Activated naive CD4-positive, alpha-beta T cell treated with anti-CD3 and anti-CD28 coated beads, Interleukin-2, amount 10 ng/mL, durations not matched to agents 7 days and 5 days (primary cell): ENCODE results near the gene PHF20.
"Not testable (repeated sequence)": the region's sequence is repeated elsewhere in the genome, so short reads cannot be mapped to it uniquely, and the experiment has no call there.

Experiments
- CTCF ChIA-PET: fragments of 350-600 bp; sonication (Branson Sonifier 250); formaldehyde crosslinking; loops from one replicate; lab custom pipeline; 2021; ENCODE audit warnings: antibody characterized with exemption; lab: Charles Lee
- DNase-seq: peaks from one replicate; pipeline ENCODE4 v3.0.0-alpha.2; 2020
- H3K27ac Mint-ChIP-seq: one replicate; pipeline ENCODE4 v1.8.0; 2021; ENCODE audit warnings: mild to moderate bottlenecking, moderate library complexity, mixed read lengths
- H3K27me3 Mint-ChIP-seq: one replicate; pipeline ENCODE4 v1.8.0; 2021; ENCODE audit warnings: mild to moderate bottlenecking, mixed read lengths
- H3K36me3 Mint-ChIP-seq: one replicate; pipeline ENCODE4 v1.8.0; 2021; ENCODE audit warnings: mixed read lengths
- H3K4me1 Mint-ChIP-seq: one replicate; pipeline ENCODE4 v1.8.0; 2021; ENCODE audit warnings: mixed read lengths
- H3K4me3 Mint-ChIP-seq: one replicate; pipeline ENCODE4 v1.8.0; 2021; ENCODE audit warnings: mild to moderate bottlenecking, moderate library complexity, mixed read lengths
- H3K9me3 Mint-ChIP-seq: one replicate; pipeline ENCODE4 v1.8.0; 2021; ENCODE audit warnings: mixed read lengths

PHF20 gene

DNA sequence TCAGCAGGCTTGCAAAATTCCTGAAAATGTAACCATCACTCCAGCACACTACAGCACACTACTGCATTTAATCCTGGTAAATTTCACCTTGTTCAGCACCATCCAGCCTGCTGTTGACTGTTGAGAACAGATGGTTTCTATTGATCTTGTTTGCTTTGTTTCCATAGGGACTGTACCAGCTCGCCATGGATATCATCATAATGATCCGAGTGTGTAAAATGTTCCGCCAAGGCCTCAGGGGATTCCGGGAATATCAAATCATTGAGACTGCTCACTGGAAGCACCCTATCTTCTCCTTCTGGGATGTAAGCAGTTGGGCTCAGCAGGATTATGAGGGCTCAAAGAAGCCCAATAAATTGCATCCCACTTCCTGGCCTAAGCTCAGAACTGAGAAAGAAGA, 200.6 kb downstream of the PHF20 start:
- Mint-ChIP-seq H3K36me3 (no peaks in the 10 kb centered on the region), H3K9me3 (no peaks in the 10 kb centered on the region), H3K4me3 (no peak overlapping the region), H3K4me1 (no peaks in the 10 kb centered on the region), H3K27me3 (peaks cover 9% of the 10 kb centered on the region), H3K27ac (no peak overlapping the region)
- no peak for DNase-seq
- CTCF ChIA-PET, result interaction anchor here (1.5 kb wide), 1 partner anchor 18 kb away, joined by 4 read pairs; no protein-coding TSS in a partner anchor

DNA sequence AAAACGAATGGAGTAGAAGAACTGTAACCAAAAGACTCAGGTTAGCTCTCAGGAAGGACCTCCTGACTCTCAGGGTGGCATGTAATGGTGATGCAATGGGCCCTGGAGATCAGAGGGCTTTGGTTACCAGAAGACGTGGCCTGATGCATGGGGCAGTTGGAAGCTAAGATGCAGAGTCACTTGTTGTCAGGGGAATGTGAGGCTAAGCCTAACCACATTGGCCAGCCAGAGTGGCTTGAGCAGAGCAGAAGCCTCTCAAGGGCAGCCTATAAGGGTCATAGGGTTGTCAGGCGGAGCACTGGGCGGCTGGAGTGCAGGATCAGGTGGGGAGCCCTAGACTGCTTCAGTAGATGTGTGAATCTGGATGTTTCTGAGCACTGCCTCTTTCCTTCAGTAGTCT, 202.4 kb downstream of the PHF20 start:
- DNase-seq, result no peak
- H3K27ac Mint-ChIP-seq, result no peak overlapping the region
- no peaks in the 10 kb centered on the region for H3K27me3 Mint-ChIP-seq
- CTCF ChIA-PET, result no interaction called here
- no peaks in the 10 kb centered on the region for H3K36me3 Mint-ChIP-seq
- H3K9me3 Mint-ChIP-seq, result no peaks in the 10 kb centered on the region
- no peak overlapping the region for H3K4me3 Mint-ChIP-seq
- H3K4me1 Mint-ChIP-seq, result no peaks in the 10 kb centered on the region

DNA sequence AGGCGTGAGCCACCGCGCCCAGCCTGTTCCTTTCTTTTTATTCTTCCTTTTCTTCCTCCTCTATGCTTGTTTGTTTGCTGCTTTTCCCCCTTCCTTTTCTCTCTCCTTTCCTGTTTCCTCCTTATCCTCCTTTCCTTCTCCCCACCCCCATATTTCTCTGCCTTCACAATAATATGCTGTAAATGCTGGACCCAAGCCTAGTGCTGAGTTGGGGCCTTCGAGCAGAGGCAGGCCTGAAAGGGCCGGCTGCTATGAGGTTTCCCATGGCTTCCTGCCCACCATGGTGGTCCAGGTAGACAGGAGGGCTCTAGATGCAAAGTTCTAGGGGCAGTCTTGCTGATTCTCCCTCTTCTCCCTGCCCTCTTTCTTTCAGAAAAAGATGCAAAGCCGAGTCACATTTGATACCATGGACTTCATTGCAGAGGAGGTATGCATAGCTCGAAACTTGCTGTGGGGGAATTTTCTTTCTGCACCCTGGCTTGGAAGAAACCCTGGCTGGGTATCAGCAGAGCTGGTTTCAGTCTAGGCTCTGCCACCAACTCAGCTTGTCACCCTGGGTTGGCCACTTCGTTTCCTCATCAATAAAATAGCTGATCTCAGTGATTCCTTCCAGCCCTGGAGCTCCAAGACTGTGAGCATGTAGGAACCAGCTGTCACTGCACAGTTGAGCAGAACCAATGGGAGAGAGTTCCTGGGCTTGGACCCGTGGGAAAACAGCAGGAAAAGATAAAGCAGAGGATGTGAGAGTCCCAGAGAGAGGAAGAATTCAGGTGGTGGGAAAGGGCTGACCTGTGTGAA, 204.0 kb downstream of the PHF20 start:
- Mint-ChIP-seq H3K36me3 (no peaks in the 10 kb centered on the region), H3K27ac (no peak overlapping the region), H3K4me3 (no peak overlapping the region), H3K27me3 (peaks cover 11% of the 10 kb centered on the region), H3K9me3 (no peaks in the 10 kb centered on the region), H3K4me1 (no peaks in the 10 kb centered on the region)
- no peak for DNase-seq
- CTCF ChIA-PET, result no interaction called here

DNA sequence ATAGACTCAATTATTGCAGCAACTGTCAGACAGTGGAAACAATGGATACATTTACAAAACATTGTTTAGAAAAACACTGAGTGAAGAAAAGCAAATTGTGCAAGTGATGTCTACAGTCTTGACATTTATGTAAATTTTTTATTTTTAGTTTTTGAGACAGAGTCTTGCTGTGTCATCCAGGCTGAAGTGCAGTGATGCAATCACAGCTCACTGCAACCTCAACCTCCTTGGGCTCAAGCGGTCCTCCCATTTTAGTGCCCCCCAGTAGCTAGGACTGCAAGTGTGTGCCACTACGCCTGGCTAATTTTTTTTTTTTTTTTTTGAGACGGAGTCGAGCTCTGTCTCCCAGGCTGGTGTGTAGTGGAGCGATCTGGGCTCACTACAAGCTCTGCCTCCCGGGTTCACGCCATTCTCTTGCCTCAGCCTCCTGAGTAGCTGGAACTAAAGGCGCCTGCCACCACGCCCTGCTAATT, 206.3 kb downstream of the PHF20 start:
- CTCF ChIA-PET, result interaction anchor here (0.6 kb wide), 1 partner anchor 92 kb away, joined by 3 read pairs; no protein-coding TSS in a partner anchor
- H3K4me1 Mint-ChIP-seq, result no peaks in the 10 kb centered on the region
- no peaks in the 10 kb centered on the region for H3K36me3 Mint-ChIP-seq

DNA sequence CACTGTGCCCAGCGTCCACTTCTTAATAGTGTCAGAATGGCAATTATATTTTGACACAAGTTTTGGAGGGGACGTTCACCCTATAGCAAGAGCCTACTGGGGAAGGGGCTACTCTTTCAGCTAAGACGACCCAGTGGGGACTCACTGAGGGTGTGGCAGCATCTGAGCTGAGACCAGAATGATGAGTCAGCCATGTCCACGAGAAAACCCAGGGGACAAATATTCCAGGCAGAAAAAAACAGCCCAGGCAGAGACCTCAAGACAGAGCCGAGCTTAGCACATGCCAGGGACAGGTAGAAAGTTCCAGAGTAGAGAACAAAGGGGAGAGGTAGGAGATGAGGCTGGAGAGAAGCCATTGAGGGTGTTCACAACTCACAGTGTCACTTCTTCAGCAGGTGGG, 207.7 kb downstream of the PHF20 start:
- Mint-ChIP-seq H3K9me3 (no peaks in the 10 kb centered on the region), H3K27ac (no peak overlapping the region), H3K4me1 (no peaks in the 10 kb centered on the region), H3K4me3 (no peak overlapping the region), H3K27me3 (peaks cover 24% of the 10 kb centered on the region), H3K36me3 (no peaks in the 10 kb centered on the region)
- CTCF ChIA-PET, result interaction anchor here (0.7 to 3.3 kb wide), 2 partner anchors 11 to 14 kb away, joined by 3 to 17 read pairs; no protein-coding TSS in a partner anchor
- no peak for DNase-seq

More for the DNA sequence above, 206.3 kb downstream of the PHF20 start:
- DNase-seq, result no peak
- Mint-ChIP-seq H3K4me3 (no peak overlapping the region), H3K9me3 (no peaks in the 10 kb centered on the region), H3K27ac (no peak overlapping the region), H3K27me3 (peaks cover 21% of the 10 kb centered on the region)

DNA sequence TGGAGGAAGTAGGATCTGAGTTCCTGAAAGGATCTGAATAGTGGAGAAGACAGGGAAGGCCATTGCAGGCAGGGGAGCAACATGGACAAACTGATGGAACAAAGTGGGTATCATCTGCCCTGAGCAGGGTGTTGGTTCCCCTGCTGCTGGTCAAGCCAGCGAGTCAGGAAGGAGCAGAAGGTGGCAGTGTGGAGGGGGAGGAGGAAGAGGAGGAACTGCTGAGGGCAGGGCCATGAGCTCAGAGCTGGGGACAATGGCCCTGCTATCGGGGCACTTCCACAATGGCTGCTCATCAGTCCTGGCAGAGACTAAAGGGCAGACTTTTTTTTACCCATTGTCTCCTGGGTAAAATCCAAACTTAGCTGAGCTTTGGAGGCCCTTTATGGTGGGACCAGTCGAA, 210.2 kb downstream of the PHF20 start:
- H3K36me3 Mint-ChIP-seq, result no peaks in the 10 kb centered on the region
- H3K9me3 Mint-ChIP-seq, result no peaks in the 10 kb centered on the region
- no peak for DNase-seq

DNA sequence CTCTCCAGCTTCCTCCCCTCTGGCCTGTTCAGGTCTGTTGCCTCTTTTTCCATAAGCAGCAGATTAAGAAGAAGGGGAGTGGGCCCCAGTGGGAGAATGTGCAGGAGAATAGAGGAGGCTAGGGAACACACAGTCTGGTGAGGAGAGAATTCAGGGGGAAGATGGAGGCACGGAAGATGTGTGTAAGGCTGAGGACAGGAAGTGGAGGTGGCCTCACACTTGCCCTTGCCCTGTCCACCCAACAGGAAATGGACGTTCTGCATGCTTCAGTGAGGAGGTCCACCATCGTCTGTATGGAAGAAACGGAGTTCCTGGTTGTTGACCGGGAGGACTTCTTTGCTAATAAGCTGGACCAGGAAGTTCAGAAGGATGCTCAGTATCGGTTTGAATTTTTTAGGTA, 212.6 kb downstream of the PHF20 start:
- no peak overlapping the region for H3K27ac Mint-ChIP-seq
- no peaks in the 10 kb centered on the region for H3K4me1 Mint-ChIP-seq
- CTCF ChIA-PET, result interaction anchor here (1.2 to 2.3 kb wide), 2 partner anchors 9 to 155 kb away, joined by 7 to 17 read pairs; no protein-coding TSS in a partner anchor
- H3K36me3 Mint-ChIP-seq, result no peaks in the 10 kb centered on the region
- no peak for DNase-seq
- peaks cover 37% of the 10 kb centered on the region for H3K27me3 Mint-ChIP-seq
- H3K9me3 Mint-ChIP-seq, result no peaks in the 10 kb centered on the region
- no peak overlapping the region for H3K4me3 Mint-ChIP-seq

More for the DNA sequence above, 210.2 kb downstream of the PHF20 start:
- no peak overlapping the region for H3K4me3 Mint-ChIP-seq
- CTCF ChIA-PET, result interaction anchor here (1.3 to 3.3 kb wide), 3 partner anchors 8 to 11 kb away, joined by 5 to 17 read pairs (median 17); no protein-coding TSS in a partner anchor
- no peaks in the 10 kb centered on the region for H3K4me1 Mint-ChIP-seq
- H3K27me3 Mint-ChIP-seq, result peaks cover 32% of the 10 kb centered on the region
- H3K27ac Mint-ChIP-seq, result no peak overlapping the region

DNA sequence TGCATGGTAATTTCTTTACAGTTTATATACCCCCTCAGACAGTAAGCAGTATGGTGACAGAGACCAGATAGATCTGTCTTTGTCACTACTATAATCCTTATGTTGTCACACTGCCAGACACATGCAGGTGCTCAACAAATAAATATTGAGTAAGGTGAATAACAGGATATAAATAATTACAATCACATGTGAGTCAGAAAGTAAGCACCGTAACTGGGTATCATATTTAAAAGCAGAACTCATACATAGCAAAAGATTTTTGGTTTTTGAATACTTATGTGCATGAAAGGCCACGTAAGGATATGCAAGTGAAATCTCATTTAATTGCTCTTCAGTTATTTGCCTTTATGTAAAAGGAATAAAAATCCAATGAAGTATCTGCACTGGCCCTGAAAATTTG, 214.0 kb downstream of the PHF20 start:
- H3K9me3 Mint-ChIP-seq, result no peaks in the 10 kb centered on the region
- H3K36me3 Mint-ChIP-seq, result no peaks in the 10 kb centered on the region
- no peak for DNase-seq
- CTCF ChIA-PET, result interaction anchor here (1.1 to 1.2 kb wide), 2 partner anchors 14 to 154 kb away, joined by 3 to 7 read pairs; no protein-coding TSS in a partner anchor
- no peaks in the 10 kb centered on the region for H3K4me1 Mint-ChIP-seq
- peaks cover 36% of the 10 kb centered on the region for H3K27me3 Mint-ChIP-seq
- no peak overlapping the region for H3K4me3 Mint-ChIP-seq
- no peak overlapping the region for H3K27ac Mint-ChIP-seq

DNA sequence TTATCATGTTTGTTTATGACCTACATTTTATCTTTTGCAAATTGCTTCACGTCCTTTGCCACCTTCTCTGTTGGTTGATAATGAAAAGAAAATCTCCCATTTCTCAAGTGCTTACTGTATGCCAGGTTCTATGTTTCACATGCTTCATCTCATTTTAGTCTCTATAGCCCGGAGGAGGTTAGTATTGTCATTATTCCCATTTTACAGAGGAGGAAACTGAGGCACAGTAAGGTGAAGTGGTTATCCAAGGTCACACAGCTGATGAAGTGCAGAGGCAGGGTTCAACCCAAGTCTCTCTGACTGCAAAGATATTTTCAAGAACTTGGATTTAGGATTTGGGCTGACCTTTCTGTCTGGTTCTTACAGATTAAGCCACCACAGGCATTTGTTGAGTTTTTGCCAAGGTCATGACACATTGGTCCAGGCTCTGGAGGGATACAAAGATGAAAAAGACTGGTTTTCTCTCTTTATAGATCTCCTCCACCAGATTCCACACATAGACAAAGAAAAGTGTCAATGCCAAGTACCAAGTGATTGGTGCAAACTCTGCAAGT, 217.2 kb downstream of the PHF20 start:
- H3K4me3 Mint-ChIP-seq, result no peak overlapping the region
- H3K27me3 Mint-ChIP-seq, result peaks cover 36% of the 10 kb centered on the region
- no peak for DNase-seq
- H3K9me3 Mint-ChIP-seq, result no peaks in the 10 kb centered on the region
- CTCF ChIA-PET, result interaction anchor here (3.2 kb wide), 1 partner anchor 8 kb away, joined by 17 read pairs; no protein-coding TSS in a partner anchor
- no peaks in the 10 kb centered on the region for H3K4me1 Mint-ChIP-seq
- H3K36me3 Mint-ChIP-seq, result no peaks in the 10 kb centered on the region
- no peak overlapping the region for H3K27ac Mint-ChIP-seq

DNA sequence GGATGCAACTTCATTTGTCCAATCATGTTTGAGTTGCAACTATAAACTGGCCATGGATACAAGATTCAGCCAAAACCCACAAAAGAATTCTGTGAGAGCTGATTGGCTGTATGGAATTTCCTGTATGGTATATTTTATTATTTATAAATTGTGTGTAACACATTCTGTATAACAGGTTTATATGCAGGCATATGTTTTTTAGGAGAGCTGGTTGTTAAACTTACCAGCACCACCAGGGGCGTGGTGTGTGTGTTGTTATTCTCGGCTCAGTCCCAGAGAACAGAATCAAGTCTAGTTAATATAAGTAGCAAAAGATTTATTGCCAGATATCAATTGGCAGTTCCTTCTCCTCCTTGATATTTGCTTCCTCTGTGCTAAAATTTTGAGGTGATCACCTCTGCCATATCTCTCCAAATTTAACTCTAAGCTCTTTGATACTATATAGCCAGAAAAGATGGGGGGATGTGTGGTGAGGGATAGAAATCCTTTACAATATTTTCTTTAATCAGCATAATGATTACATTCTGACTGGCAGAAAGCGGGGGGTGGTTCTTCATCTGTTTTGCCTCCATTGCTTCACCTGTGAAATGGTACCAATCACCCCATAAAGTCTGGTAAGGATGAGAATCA, 219.4 kb downstream of the PHF20 start:
- peak; percentile 41 for DNase-seq
- Mint-ChIP-seq H3K4me3 (no peak overlapping the region), H3K4me1 (no peaks in the 10 kb centered on the region), H3K27ac (no peak overlapping the region), H3K36me3 (no peaks in the 10 kb centered on the region), H3K9me3 (no peaks in the 10 kb centered on the region), H3K27me3 (peaks cover 32% of the 10 kb centered on the region)
- CTCF ChIA-PET, result interaction anchor here (0.7 to 8.7 kb wide), 12 partner anchors 10 to 332 kb away, joined by 3 to 226 read pairs (median 4); partner anchors contain the start of gene SCAND1

DNA sequence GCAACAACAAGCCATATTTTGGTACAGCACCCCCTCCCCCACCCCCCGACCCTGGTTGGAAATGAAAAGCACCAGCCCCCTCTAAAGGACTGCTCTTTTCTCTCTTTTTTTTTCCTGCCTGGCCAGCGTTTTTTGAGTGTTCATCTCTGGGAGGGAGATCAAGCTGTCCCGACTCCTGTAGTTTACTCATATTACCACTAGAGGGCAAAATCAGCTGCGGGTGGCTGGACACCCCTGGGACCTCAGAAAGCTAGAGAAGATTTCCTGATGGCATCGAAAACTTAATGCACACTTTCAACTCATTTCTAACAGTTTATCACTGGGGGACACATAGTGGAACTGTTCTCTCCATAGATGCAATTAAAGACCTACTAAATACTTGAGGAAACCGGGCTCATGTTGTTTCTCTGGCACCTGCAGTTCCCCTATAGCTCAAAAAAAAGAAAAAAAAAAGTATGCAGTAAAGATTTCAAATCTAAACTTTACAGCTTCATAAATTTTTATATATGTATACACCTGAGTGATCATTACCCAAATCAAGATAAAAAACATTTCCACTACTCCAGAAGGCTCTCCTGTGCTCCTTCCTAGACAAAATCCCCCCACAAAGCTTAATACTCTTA, 221.0 kb downstream of the PHF20 start:
- DNase-seq, result peak; percentile 58
- H3K4me3 Mint-ChIP-seq, result no peak overlapping the region
- no peaks in the 10 kb centered on the region for H3K9me3 Mint-ChIP-seq
- peaks cover 21% of the 10 kb centered on the region for H3K27me3 Mint-ChIP-seq
- H3K4me1 Mint-ChIP-seq, result no peaks in the 10 kb centered on the region
- no peaks in the 10 kb centered on the region for H3K36me3 Mint-ChIP-seq
- CTCF ChIA-PET, result interaction anchor here (0.7 to 8.7 kb wide), 44 partner anchors 10 to 527 kb away, joined by 3 to 226 read pairs (median 4); partner anchors contain the start of gene SCAND1
- no peak overlapping the region for H3K27ac Mint-ChIP-seq

DNA sequence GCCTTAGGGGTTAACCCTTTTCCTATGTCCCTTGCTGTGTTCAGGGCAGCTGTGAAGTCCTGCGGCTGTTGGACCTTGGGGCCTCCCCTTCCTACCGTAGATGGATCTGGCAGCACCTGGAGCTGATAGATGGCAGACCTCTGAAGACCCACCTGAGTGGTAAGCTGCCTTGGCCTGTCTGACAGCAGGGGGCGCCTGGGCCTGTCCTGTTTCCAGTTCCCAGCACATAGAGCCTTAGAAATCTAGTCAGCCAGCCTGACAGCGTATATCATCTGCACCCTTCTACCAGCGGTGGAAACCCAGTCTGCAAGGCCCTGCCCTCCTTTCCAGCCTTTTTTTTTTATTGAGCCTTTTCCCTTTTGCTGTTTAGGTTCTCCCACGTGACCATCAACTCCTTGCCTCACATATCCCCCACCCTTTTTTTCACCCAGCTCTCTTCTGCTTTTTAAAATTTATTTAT, 223.2 kb downstream of the PHF20 start:
- H3K4me3 Mint-ChIP-seq, result no peak overlapping the region
- CTCF ChIA-PET, result interaction anchor here (0.7 to 8.7 kb wide), 9 partner anchors 12 to 307 kb away, joined by 3 to 226 read pairs (median 4); no protein-coding TSS in a partner anchor
- no peaks in the 10 kb centered on the region for H3K4me1 Mint-ChIP-seq
- no peaks in the 10 kb centered on the region for H3K9me3 Mint-ChIP-seq
- H3K27ac Mint-ChIP-seq, result no peak overlapping the region
- H3K27me3 Mint-ChIP-seq, result peaks cover 16% of the 10 kb centered on the region
- no peaks in the 10 kb centered on the region for H3K36me3 Mint-ChIP-seq
- peak; percentile 88 for DNase-seq

DNA sequence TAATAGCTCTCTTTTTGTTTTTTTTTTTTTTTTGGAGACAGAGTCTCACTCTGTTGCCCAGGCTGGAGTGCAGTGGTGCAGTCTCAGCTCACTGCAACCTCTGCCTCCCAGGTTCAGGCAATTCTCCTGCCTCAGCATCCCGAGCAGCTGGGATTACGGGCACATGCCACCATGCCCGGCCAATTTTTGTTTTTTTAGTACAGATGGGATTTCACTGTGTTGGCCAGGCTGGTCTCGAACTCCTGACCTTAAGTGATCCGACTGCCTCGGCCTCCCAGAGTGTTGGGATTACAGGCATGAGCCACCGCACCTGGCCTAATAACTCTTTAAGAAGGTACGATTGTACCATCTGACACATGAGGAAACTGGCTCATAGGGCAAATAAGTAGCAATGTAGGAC, 224.7 kb downstream of the PHF20 start:
- H3K27me3 Mint-ChIP-seq, DNase-seq, H3K4me3 Mint-ChIP-seq, H3K9me3 Mint-ChIP-seq, H3K27ac Mint-ChIP-seq, H3K36me3 Mint-ChIP-seq, H3K4me1 Mint-ChIP-seq: not testable (repeated sequence)
- CTCF ChIA-PET, result interaction anchor here (1.4 to 8.7 kb wide), 2 partner anchors 141 to 206 kb away, joined by 4 to 226 read pairs; no protein-coding TSS in a partner anchor
